ENCODE results near the gene GNG12. TPM values are rescaled to one million over a fixed set of nuclear protein-coding genes. Genes with fewer than 3 reads are reported as not detected.

Gene GNG12
- total and polyA plus RNA-seq, 9 of the 15 experiments (the other 6 are each of a cell fraction or from before 2014, with no cell fraction given): 2.6 to 6.0 (median 4.1) TPM

GRCh38 chr1:67733681-67734322 lies 99.5 kb downstream of the GNG12 start (continued):
- no peak for TF ChIP-seq ZNF436 (CRISPR knock-in tag; IDR thresholded peaks at IDR 0.05)
- no peak for TF ChIP-seq ZSCAN29 (IDR thresholded peaks at IDR 0.05)
- no peak for TF ChIP-seq ZNF224 (CRISPR knock-in tag; IDR thresholded peaks at IDR 0.05)
- no peak for TF ChIP-seq SAFB2 (IDR thresholded peaks at IDR 0.05; ENCODE audit: borderline replicate concordance, low read depth, low read length, severe bottlenecking)
- no peak for TF ChIP-seq RNF219 (CRISPR knock-in tag; IDR thresholded peaks at IDR 0.05)
- no peak for TF ChIP-seq HMGN3 (IDR thresholded peaks at IDR 0.05; ENCODE audit: borderline replicate concordance, extremely low read depth, insufficient read length, low read depth, low read length)
- TF ChIP-seq ZFP36 (IDR thresholded peaks at IDR 0.05; ENCODE audit: low read depth, low read length, partially characterized antibody): peak; percentile 96
- no peak for TF ChIP-seq ZNF408 (CRISPR knock-in tag; IDR thresholded peaks at IDR 0.05; ENCODE audit: low read depth)
- TF ChIP-seq NR2C2 (CRISPR knock-in tag; IDR thresholded peaks at IDR 0.05): no peak
- no peak for TF ChIP-seq NR2C2 (tag; IDR thresholded peaks at IDR 0.05)
- TF ChIP-seq E2F3 (CRISPR knock-in tag; IDR thresholded peaks at IDR 0.05): no peak
- no peak for TF ChIP-seq ZBTB1 (CRISPR knock-in tag; IDR thresholded peaks at IDR 0.05; ENCODE audit: borderline replicate concordance, low read depth)
- peak in 1 of 2 experiments; percentile 78; a peak in 1 of 4 replicates for TF ChIP-seq UBTF (IDR thresholded peaks at IDR 0.05; ENCODE audit: borderline replicate concordance in 1 of 2, low read depth in 2 of 2, low read length in 2 of 2)
- no peak for TF ChIP-seq E4F1 (CRISPR knock-in tag; IDR thresholded peaks at IDR 0.05; ENCODE audit: borderline replicate concordance)
- no peak for TF ChIP-seq PTTG1 (tag; IDR thresholded peaks at IDR 0.05; ENCODE audit: low read depth)
- TF ChIP-seq ZNF146 (CRISPR knock-in tag; IDR thresholded peaks at IDR 0.05; ENCODE audit: unreplicated experiment): no peak
- 0 out of 2 replicates have a peak, but pooled peaks have one; percentile 62 for TF ChIP-seq ATF6 (CRISPR knock-in tag; IDR thresholded peaks at IDR 0.05)
- TF ChIP-seq CBX1 (IDR thresholded peaks at IDR 0.05; ENCODE audit: low read depth): 0 out of 2 replicates have a peak, but pooled peaks have one; percentile 21

All from K562 (cell line).